Measurements from ENCODE around the gene CNPY4. TPM values are rescaled to one million over a fixed set of nuclear protein-coding genes. Genes with fewer than 3 reads are reported as not detected.

The CNPY4 gene
- total and polyA plus RNA-seq, 10 of the 15 experiments (the other 5 are each of a cell fraction or from before 2014, with no cell fraction given) = 2.5 to 9.2 (median 6.8) TPM

DNA sequence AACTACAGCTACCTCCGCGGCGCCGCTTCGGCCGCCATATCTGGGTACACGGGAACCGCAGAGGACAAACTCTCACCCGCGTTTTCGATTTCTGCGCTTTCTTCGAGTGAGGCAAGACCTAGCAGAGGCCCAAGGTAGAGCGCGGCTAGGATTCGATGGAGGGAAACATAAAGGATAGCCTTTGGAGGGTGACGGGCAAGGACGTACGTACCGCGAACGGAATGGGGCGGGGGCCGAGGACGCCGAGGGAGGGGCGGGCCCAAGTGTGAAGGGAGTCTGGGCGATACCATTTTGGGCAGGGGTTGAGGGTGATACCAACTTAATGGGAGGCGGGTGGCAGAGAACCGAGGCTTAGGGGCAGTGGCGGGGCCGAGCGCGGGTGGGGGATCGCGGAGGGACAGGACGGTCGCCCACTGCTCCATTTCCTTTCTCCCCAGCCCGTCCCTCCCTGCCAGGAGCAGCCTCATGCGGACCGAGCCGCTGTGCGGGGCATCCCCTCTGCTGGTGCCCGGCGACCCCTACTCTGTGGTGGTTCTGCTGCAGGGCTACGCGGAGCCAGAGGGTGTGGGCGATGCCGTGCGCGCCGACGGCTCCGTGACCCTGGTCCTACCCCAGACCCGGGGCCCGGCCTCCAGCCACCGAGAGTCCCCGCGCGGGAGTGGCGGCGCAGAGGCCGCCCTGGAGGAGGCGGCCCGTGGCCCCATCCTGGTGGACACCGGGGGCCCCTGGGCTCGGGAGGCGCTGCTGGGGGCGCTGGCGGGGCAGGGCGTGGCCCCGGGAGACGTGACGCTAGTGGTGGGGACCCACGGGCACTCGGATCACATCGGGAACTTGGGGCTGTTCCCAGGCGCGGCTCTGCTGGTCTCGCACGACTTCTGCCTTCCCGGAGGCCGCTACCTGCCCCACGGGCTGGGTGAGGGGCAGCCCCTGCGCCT lies 7.8 kb downstream of the CNPY4 start, which contains the start of gene MBLAC1 (continued):
- no peak for TF ChIP-seq HDAC6 (IDR thresholded peaks at IDR 0.05; ENCODE audit: unreplicated experiment)
- peak; percentile 96 for TF ChIP-seq YY1 (IDR thresholded peaks at IDR 0.05; ENCODE audit: low read depth, low read length)
- no peak for TF ChIP-seq MTA2 (IDR thresholded peaks at IDR 0.05; ENCODE audit: low read depth)
- TF ChIP-seq BCL11A (IDR thresholded peaks at IDR 0.05; ENCODE audit: low read depth, low read length) = no peak; the same call in 1 of the 2 replicates
- peak; percentile 88 for TF ChIP-seq RUNX3 (IDR thresholded peaks at IDR 0.05; ENCODE audit: low read length)
- no peak for TF ChIP-seq ZNF24 (IDR thresholded peaks at IDR 0.05)
- TF ChIP-seq FOS (IDR thresholded peaks at IDR 0.05; ENCODE audit: borderline replicate concordance, extremely low read depth, insufficient read length) = no peak
- TF ChIP-seq, protein P1, sequence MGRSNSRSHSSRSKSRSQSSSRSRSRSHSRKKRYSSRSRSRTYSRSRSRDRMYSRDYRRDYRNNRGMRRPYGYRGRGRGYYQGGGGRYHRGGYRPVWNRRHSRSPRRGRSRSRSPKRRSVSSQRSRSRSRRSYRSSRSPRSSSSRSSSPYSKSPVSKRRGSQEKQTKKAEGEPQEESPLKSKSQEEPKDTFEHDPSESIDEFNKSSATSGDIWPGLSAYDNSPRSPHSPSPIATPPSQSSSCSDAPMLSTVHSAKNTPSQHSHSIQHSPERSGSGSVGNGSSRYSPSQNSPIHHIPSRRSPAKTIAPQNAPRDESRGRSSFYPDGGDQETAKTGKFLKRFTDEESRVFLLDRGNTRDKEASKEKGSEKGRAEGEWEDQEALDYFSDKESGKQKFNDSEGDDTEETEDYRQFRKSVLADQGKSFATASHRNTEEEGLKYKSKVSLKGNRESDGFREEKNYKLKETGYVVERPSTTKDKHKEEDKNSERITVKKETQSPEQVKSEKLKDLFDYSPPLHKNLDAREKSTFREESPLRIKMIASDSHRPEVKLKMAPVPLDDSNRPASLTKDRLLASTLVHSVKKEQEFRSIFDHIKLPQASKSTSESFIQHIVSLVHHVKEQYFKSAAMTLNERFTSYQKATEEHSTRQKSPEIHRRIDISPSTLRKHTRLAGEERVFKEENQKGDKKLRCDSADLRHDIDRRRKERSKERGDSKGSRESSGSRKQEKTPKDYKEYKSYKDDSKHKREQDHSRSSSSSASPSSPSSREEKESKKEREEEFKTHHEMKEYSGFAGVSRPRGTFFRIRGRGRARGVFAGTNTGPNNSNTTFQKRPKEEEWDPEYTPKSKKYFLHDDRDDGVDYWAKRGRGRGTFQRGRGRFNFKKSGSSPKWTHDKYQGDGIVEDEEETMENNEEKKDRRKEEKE (IDR thresholded peaks at IDR 0.05) = peak; percentile 87
- TF ChIP-seq SP1 (IDR thresholded peaks at IDR 0.05; ENCODE audit: low read depth, low read length) = no peak
- TF ChIP-seq GATAD2B (conservative IDR thresholded peaks at IDR 0.05; ENCODE audit: low read depth) = peak; percentile 83; the same call in 1 of the 2 replicates

All from GM12878 (cell line).